Naive thymus-derived CD4-positive, alpha-beta T cell (primary cell): ENCODE results near the gene KRTAP3-3. TPM values are rescaled to one million over a fixed set of nuclear protein-coding genes. Genes with fewer than 3 reads are reported as not detected.

Experiments
- ATAC-seq: fragments of 150-1000 bp; cut with Tn5 transposase; 2 replicates; pipeline ENCODE4 v1.10.0; 2021; ENCODE audit warnings: mild to moderate bottlenecking, moderate library complexity
- CTCF ChIA-PET: fragments of 350-600 bp; sonication (Branson Sonifier 250); formaldehyde crosslinking; loops from one replicate; lab custom pipeline; 2021; ENCODE audit warnings: antibody characterized with exemption; lab: Charles Lee
- POLR2A ChIA-PET: fragments of 350-600 bp; sonication (Branson Sonifier 250); formaldehyde crosslinking; loops from one replicate; lab custom pipeline; 2021; ENCODE audit warnings: antibody characterized with exemption, inconsistent platforms; lab: Charles Lee
- DNase-seq, 9 donors: peaks; one replicate each; pipeline versions ENCODE4 v3.0.0 to v3.0.0-alpha.2; 2020 to 2022; ENCODE audit warnings: mixed read lengths in 1 of 9
- H3K27ac ChIP-seq: one replicate; pipeline ENCODE4 v1.7.0; 2013; ENCODE audit warnings: mild to moderate bottlenecking, low read depth, low read length, moderate library complexity
- H3K27me3 ChIP-seq, 2 donors: one replicate each; pipeline ENCODE4 v1.7.0; 2013; ENCODE audit warnings: low read length in 2 of 2, mild to moderate bottlenecking in 2 of 2, moderate library complexity in 2 of 2; ENCODE audit not compliant: control insufficient read depth in 2 of 2, insufficient read depth in 2 of 2
- H3K36me3 ChIP-seq, 3 experiments: 1 replicate in 2 of 3; 2 replicates in 1 of 3; pipeline ENCODE4 v1.7.0; 2013; ENCODE audit warnings: low read length in 3 of 3, mild to moderate bottlenecking in 3 of 3, moderate library complexity in 1 of 3; ENCODE audit not compliant: insufficient read depth in 3 of 3, control insufficient read depth in 2 of 3
- H3K4me1 ChIP-seq, 2 donors: one replicate each; pipeline ENCODE4 v1.7.0; 2013; ENCODE audit warnings: low read length in 2 of 2, mild to moderate bottlenecking in 2 of 2, moderate library complexity in 1 of 2; ENCODE audit not compliant: control insufficient read depth in 2 of 2, insufficient read depth in 2 of 2
- H3K4me3 ChIP-seq: 2 replicates; pipeline ENCODE4 v1.7.0; 2013; ENCODE audit warnings: mild to moderate bottlenecking, low read length
- H3K9me3 ChIP-seq, 3 experiments: 1 replicate in 2 of 3; 2 replicates in 1 of 3; pipeline ENCODE4 v1.7.0; 2013; ENCODE audit warnings: low read length in 3 of 3; ENCODE audit not compliant: control insufficient read depth in 2 of 3
- H3K27ac Mint-ChIP-seq, 9 donors: one replicate each; pipeline ENCODE4 v1.8.0; 2020 to 2022; ENCODE audit warnings: mixed read lengths in 9 of 9, mild to moderate bottlenecking in 8 of 9, moderate library complexity in 5 of 9, inconsistent platforms in 2 of 9
- H3K27me3 Mint-ChIP-seq, 5 donors: one replicate each; pipeline ENCODE4 v1.8.0; 2021 to 2022; ENCODE audit warnings: mixed read lengths in 5 of 5, mild to moderate bottlenecking in 1 of 5
- H3K36me3 Mint-ChIP-seq, 5 donors: one replicate each; pipeline ENCODE4 v1.8.0; 2020 to 2022; ENCODE audit warnings: mixed read lengths in 5 of 5, mild to moderate bottlenecking in 3 of 5, inconsistent platforms in 1 of 5
- H3K4me1 Mint-ChIP-seq, 7 donors: one replicate each; pipeline ENCODE4 v1.8.0; 2020 to 2022; ENCODE audit warnings: mixed read lengths in 7 of 7, mild to moderate bottlenecking in 3 of 7, inconsistent platforms in 1 of 7
- H3K4me3 Mint-ChIP-seq, 10 donors: one replicate each; pipeline ENCODE4 v1.8.0; 2020 to 2022; ENCODE audit warnings: mild to moderate bottlenecking in 10 of 10, mixed read lengths in 10 of 10, moderate library complexity in 6 of 10, inconsistent platforms in 2 of 10
- H3K9me3 Mint-ChIP-seq, 11 donors: one replicate each; pipeline ENCODE4 v1.8.0; 2020 to 2022; ENCODE audit warnings: mixed read lengths in 11 of 11, mild to moderate bottlenecking in 4 of 11, inconsistent platforms in 1 of 11, moderate library complexity in 1 of 11
- intact Hi-C, 2 donors: fragments of 100-400 bp; cut with micrococcal nuclease; formaldehyde crosslinking; loops; one replicate each; pipeline ENCODE4 v1.15.1; 2023
- polyA plus RNA-seq, 2 donors: library from polyadenylated mRNA; unstranded; fragments of 300-500 nt; fragmentation: Illumina TruSeq; gene quantifications; one replicate each; pipeline ENCODE4 v1.2.3, GENCODE V29; 2021
- total RNA-seq, 6 experiments: library from RNA in 5 of 6; stranded (reverse) in 5 of 6; gene quantifications; 1 replicate in 5 of 6; 2 replicates in 1 of 6; pipeline ENCODE4 v1.2.3 and lab custom pipeline; 2021 to 2026

Gene KRTAP3-3
- total and polyA plus RNA-seq, 7 experiments from 2014 or later: not detected

- Histone ChIP-seq H3K27me3 (no peaks in the 10 kb centered on the region), H3K4me3 (no peak overlapping the region), H3K4me1 (no peaks in the 10 kb centered on the region), H3K36me3 (no peaks in the 10 kb centered on the region), H3K27ac (no peak overlapping the region), H3K9me3 (no peaks in the 10 kb centered on the region)
- no peaks in the 10 kb centered on the region for H3K9me3 Mint-ChIP-seq
- no peak overlapping the region for H3K4me3 Mint-ChIP-seq
- DNase-seq (no peak), ATAC-seq (no peak)
- intact Hi-C loops: no loop called here
- peaks cover 14 to 28% (median 19%) of the 10 kb centered on the region in 5 donors for H3K27me3 Mint-ChIP-seq
- ChIA-PET POLR2A (no interaction called here), CTCF (no interaction called here)
- H3K27ac Mint-ChIP-seq: no peak overlapping the region
- H3K4me1 Mint-ChIP-seq: no peaks in the 10 kb centered on the region
- H3K36me3 Mint-ChIP-seq: no peaks in the 10 kb centered on the region
Observed at GRCh38 chr17:40980596-40980995, 13.4 kb downstream of the KRTAP3-3 start.

GRCh38 chr17:40980117-40980516 is 13.8 kb downstream of the KRTAP3-3 start:
- intact Hi-C loops: no loop called here
- no peak overlapping the region for H3K27ac Mint-ChIP-seq
- Histone ChIP-seq H3K36me3 (no peaks in the 10 kb centered on the region), H3K4me1 (no peaks in the 10 kb centered on the region), H3K27ac (no peak overlapping the region), H3K27me3 (no peaks in the 10 kb centered on the region), H3K4me3 (no peak overlapping the region), H3K9me3 (no peaks in the 10 kb centered on the region)
- no peaks in the 10 kb centered on the region for H3K4me1 Mint-ChIP-seq
- no peak for ATAC-seq
- DNase-seq: no peak
- CTCF ChIA-PET: no interaction called here
- H3K27me3 Mint-ChIP-seq: peaks cover 17 to 29% (median 24%) of the 10 kb centered on the region in 5 donors
- H3K9me3 Mint-ChIP-seq: no peaks in the 10 kb centered on the region
- POLR2A ChIA-PET: no interaction called here
- no peak overlapping the region for H3K4me3 Mint-ChIP-seq
- H3K36me3 Mint-ChIP-seq: no peaks in the 10 kb centered on the region

- CTCF ChIA-PET: no interaction called here
- intact Hi-C loops: no loop called here
- peaks cover 14 to 25% (median 21%) of the 10 kb centered on the region in 5 donors for H3K27me3 Mint-ChIP-seq
Observed at GRCh38 chr17:40978575-40979151, 15.3 kb downstream of the KRTAP3-3 start.

GRCh38 chr17:40975516-40975915 is 18.4 kb downstream of the KRTAP3-3 start:
- DNase-seq: no peak
- no peak overlapping the region for H3K4me3 Mint-ChIP-seq
- H3K9me3 ChIP-seq: no peaks in the 10 kb centered on the region
- intact Hi-C loops: no loop called here
- ChIA-PET POLR2A (no interaction called here), CTCF (no interaction called here)
- H3K9me3 Mint-ChIP-seq: no peaks in the 10 kb centered on the region
- H3K4me3 ChIP-seq: no peak overlapping the region
- no peak overlapping the region for H3K27ac Mint-ChIP-seq
- no peaks in the 10 kb centered on the region for H3K36me3 Mint-ChIP-seq
- no peaks in the 10 kb centered on the region for H3K4me1 ChIP-seq
- peaks cover 9 to 31% (median 17%) of the 10 kb centered on the region in 5 donors for H3K27me3 Mint-ChIP-seq
- no peak for ATAC-seq
- no peak overlapping the region for H3K27ac ChIP-seq
- H3K27me3 ChIP-seq: no peaks in the 10 kb centered on the region
- H3K4me1 Mint-ChIP-seq: no peaks in the 10 kb centered on the region
- no peaks in the 10 kb centered on the region for H3K36me3 ChIP-seq

More at GRCh38 chr17:40978575-40979151, 15.3 kb downstream of the KRTAP3-3 start:
- Mint-ChIP-seq H3K36me3 (no peaks in the 10 kb centered on the region), H3K9me3 (no peaks in the 10 kb centered on the region), H3K27ac (no peak overlapping the region), H3K4me3 (no peak overlapping the region), H3K4me1 (no peaks in the 10 kb centered on the region)
- Histone ChIP-seq H3K4me1 (no peaks in the 10 kb centered on the region), H3K27ac (no peak overlapping the region), H3K9me3 (no peaks in the 10 kb centered on the region), H3K4me3 (no peak overlapping the region), H3K27me3 (no peaks in the 10 kb centered on the region), H3K36me3 (no peaks in the 10 kb centered on the region)
- DNase-seq: no peak
- POLR2A ChIA-PET: no interaction called here
- no peak for ATAC-seq

- Mint-ChIP-seq H3K27ac (no peak overlapping the region), H3K9me3 (no peaks in the 10 kb centered on the region), H3K4me1 (no peaks in the 10 kb centered on the region), H3K4me3 (no peak overlapping the region), H3K27me3 (peaks cover 12 to 38% (median 14%) of the 10 kb centered on the region in 5 donors), H3K36me3 (no peaks in the 10 kb centered on the region)
- Histone ChIP-seq H3K36me3 (no peaks in the 10 kb centered on the region), H3K27me3 (no peaks in the 10 kb centered on the region), H3K4me1 (no peaks in the 10 kb centered on the region), H3K9me3 (no peaks in the 10 kb centered on the region), H3K4me3 (no peak overlapping the region), H3K27ac (no peak overlapping the region)
- ATAC-seq: no peak
- intact Hi-C loops: no loop called here
- no peak for DNase-seq
- ChIA-PET CTCF (no interaction called here), POLR2A (no interaction called here)
Observed at GRCh38 chr17:40974366-40974765, 19.6 kb downstream of the KRTAP3-3 start.

DNA sequence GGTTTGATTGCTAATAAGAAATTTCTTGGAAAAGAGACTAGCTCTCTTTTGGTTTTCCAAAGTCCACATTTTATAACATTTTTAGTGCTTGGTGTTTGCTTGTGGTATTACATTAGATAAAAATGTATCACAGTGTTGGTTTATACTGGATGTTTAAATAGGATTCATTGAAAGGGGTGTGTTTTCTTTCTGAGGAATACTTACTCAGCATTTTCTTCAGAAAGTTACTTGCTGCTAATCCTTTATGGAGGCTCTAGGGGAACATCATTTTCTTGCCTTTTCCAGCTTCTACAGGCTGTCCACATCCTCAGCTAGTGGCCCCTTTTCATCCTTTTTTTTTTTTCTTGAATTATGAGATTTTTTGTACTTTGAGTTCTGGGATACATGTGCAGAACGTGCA is 26.4 kb downstream of the KRTAP3-3 start:
- H3K36me3 ChIP-seq: no peaks in the 10 kb centered on the region
- no peaks in the 10 kb centered on the region for H3K27me3 ChIP-seq
- ATAC-seq (no peak), DNase-seq (no peak)
- no peaks in the 10 kb centered on the region for H3K4me1 ChIP-seq
- intact Hi-C loops: no loop called here
- no peak overlapping the region for H3K27ac Mint-ChIP-seq
- no peak overlapping the region for H3K4me3 Mint-ChIP-seq
- peaks cover 0 to 3% (median 0%) of the 10 kb centered on the region in 5 donors for H3K36me3 Mint-ChIP-seq
- H3K9me3 Mint-ChIP-seq: peaks cover 0 to 3% (median 0%) of the 10 kb centered on the region in 11 donors
- no peak overlapping the region for H3K27ac ChIP-seq
- POLR2A ChIA-PET: no interaction called here
- H3K27me3 Mint-ChIP-seq: peaks cover 0 to 33% (median 22%) of the 10 kb centered on the region in 5 donors
- H3K9me3 ChIP-seq: no peaks in the 10 kb centered on the region
- CTCF ChIA-PET: no interaction called here
- H3K4me3 ChIP-seq: no peak overlapping the region
- H3K4me1 Mint-ChIP-seq: peaks cover 0 to 5% (median 0%) of the 10 kb centered on the region in 7 donors

DNA sequence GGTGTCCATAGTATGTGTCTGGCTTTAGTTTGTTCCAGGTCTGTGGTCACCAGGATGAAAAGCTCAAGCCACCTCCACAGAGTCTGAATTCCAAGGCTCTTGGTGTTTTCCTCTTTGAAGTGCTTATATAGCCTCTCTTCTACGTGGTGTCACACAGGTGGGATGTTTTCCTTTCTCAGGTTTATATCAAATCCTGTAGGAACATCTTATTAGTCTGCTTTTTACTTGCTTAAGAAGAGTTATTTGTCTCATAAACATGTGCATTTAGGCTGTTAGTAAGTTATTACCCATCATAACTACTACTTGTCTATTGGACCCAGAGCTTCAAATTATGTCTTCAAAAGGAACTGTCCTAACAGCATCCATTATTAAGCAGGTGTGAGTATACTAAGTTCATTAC is 27.1 kb downstream of the KRTAP3-3 start, which contains the start of gene KRT39:
Gene KRT39, minus strand, starts transcription at position 101 of the 400 bp plus-strand sequence. Its CDS starts 92 bp downstream, at position 9.
- CTCF ChIA-PET: no interaction called here

More for the DNA sequence above, 27.1 kb downstream of the KRTAP3-3 start, which contains the start of gene KRT39:
- no peaks in the 10 kb centered on the region for H3K27me3 ChIP-seq
- intact Hi-C loops: no loop called here
- H3K36me3 ChIP-seq: no peaks in the 10 kb centered on the region
- peaks cover 0 to 30% (median 22%) of the 10 kb centered on the region in 5 donors for H3K27me3 Mint-ChIP-seq
- DNase-seq: no peak
- POLR2A ChIA-PET: no interaction called here
- H3K4me3 ChIP-seq: no peak within 1 kb of the TSS
- no peaks in the 10 kb centered on the region for H3K9me3 ChIP-seq
- no peak for ATAC-seq
- H3K4me1 ChIP-seq: no peaks in the 10 kb centered on the region
- no peak within 1 kb of the TSS for H3K4me3 Mint-ChIP-seq
- peaks cover 0 to 3% (median 0%) of the 10 kb centered on the region in 5 donors for H3K36me3 Mint-ChIP-seq
- H3K9me3 Mint-ChIP-seq: peaks cover 0 to 3% (median 0%) of the 10 kb centered on the region in 11 donors
- H3K4me1 Mint-ChIP-seq: peaks cover 0 to 5% (median 0%) of the 10 kb centered on the region in 7 donors
- no peak within 1 kb of the TSS for H3K27ac Mint-ChIP-seq
- H3K27ac ChIP-seq: no peak within 1 kb of the TSS
